Measurements from ENCODE around the gene NDEL1.

NDEL1 gene

DNA sequence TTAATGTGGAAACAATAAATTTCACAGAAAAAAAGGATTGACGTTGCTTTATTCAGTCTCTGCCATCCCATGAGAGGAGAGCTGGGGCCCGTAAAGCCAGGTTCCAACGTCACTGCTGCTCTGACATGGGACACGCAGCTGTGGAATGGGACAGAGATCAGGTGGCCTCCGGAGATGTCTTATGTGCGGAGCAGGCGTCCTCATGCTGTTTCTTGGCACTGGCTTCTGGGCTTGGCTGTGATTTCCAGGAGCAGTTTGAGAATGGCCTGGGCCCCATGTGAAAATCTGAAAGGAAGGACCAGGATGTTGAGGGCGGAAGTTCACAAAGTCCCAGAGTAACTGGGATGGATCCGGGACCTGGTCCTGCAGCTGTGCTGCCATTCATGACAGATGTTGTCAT is 32.4 kb downstream of the NDEL1 start:
- Histone ChIP-seq H3K27ac (peak overlapping the region; percentile 54 to 82), H3K4me3 (no peak overlapping the region), H3K9me3 (no peaks in the 10 kb centered on the region), H3K4me1 (peaks cover 0 to 99% (median 68%) of the 10 kb centered on the region in 4 donors), H3K36me3 (peaks cover 11 to 65% (median 42%) of the 10 kb centered on the region in 3 donors), H3K27me3 (no peaks in the 10 kb centered on the region)
- TF ChIP-seq, protein P1, sequence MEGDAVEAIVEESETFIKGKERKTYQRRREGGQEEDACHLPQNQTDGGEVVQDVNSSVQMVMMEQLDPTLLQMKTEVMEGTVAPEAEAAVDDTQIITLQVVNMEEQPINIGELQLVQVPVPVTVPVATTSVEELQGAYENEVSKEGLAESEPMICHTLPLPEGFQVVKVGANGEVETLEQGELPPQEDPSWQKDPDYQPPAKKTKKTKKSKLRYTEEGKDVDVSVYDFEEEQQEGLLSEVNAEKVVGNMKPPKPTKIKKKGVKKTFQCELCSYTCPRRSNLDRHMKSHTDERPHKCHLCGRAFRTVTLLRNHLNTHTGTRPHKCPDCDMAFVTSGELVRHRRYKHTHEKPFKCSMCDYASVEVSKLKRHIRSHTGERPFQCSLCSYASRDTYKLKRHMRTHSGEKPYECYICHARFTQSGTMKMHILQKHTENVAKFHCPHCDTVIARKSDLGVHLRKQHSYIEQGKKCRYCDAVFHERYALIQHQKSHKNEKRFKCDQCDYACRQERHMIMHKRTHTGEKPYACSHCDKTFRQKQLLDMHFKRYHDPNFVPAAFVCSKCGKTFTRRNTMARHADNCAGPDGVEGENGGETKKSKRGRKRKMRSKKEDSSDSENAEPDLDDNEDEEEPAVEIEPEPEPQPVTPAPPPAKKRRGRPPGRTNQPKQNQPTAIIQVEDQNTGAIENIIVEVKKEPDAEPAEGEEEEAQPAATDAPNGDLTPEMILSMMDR (IDR thresholded peaks at IDR 0.05): no peak
- intact Hi-C loops (cut with DNase I; ENCODE audit: low total_unique reads): no loop called here
- DNase-seq: no peak

GRCh38 chr17:8468980-8469379 is 33.3 kb downstream of the NDEL1 start:
- intact Hi-C loops (cut with DNase I; ENCODE audit: low total_unique reads): no loop called here
- Histone ChIP-seq H3K4me1 (peaks cover 0 to 99% (median 60%) of the 10 kb centered on the region in 4 donors), H3K27me3 (no peaks in the 10 kb centered on the region), H3K4me3 (no peak overlapping the region), H3K9me3 (no peaks in the 10 kb centered on the region), H3K27ac (peak overlapping the region; percentile 65 to 82), H3K36me3 (peaks cover 19 to 65% (median 42%) of the 10 kb centered on the region in 3 donors)
- DNase-seq: no peak
- TF ChIP-seq, protein P1 (IDR thresholded peaks at IDR 0.05): no peak

DNA sequence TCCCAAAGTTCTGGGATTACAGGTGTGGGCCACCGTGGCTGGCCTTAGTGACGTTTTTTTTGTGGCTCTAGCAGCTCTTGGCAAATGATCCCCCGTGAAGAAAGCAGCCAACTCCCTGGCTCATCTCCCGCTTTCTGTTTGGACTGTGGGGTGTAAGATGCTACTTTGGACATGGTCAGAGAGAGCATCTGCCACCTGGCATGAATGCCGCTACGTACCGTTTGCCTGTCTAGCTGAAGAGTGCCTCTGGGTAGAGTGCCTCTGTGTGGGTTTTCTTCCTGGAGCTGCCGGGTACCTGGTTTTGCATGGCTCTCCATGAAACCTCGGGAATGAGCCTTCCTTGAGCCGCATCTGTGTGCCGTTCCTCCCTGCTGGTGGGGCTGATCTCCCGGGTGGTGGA is 34.3 kb downstream of the NDEL1 start:
- H3K4me1 ChIP-seq: peaks cover 0 to 89% (median 50%) of the 10 kb centered on the region in 4 donors
- no peak overlapping the region for H3K4me3 ChIP-seq
- no peaks in the 10 kb centered on the region for H3K9me3 ChIP-seq
- TF ChIP-seq, protein P1 (IDR thresholded peaks at IDR 0.05): no peak
- H3K36me3 ChIP-seq: peaks cover 28 to 66% (median 50%) of the 10 kb centered on the region in 3 donors
- H3K27me3 ChIP-seq: no peaks in the 10 kb centered on the region
- no peak for DNase-seq
- peak overlapping the region; percentile 61 to 82 for H3K27ac ChIP-seq
- intact Hi-C loops (cut with DNase I; ENCODE audit: low total_unique reads): no loop called here

DNA sequence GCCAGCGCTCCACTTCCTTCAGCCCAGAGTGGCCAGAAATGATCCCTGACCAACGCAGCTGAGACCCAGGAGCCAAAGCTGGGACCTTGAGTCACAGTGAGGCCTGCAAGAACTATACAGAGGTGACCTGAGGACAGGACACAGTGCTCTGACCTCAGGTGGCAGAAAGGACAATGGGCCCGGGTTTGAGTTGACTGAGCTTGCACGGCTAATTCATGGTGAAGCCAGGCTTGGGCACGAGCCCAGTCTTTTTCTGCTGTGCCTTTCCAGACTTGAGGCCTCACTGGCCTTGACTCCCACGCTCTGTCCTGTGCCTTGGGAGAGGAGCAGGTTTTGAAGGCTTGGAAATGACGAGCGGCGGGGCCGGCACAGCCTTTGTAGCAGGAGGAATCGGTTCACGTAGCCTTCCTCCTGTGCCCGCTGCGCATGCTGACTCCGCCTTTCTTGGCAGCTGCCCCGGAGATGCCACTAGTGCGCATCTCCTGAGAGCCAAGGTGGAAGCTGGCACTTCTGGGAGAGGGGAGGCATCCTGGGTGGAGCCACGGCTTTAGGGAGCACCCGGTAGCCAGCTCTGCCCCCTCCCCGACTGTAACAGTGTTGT is 34.9 kb downstream of the NDEL1 start:
- Histone ChIP-seq H3K9me3 (no peaks in the 10 kb centered on the region), H3K27me3 (no peaks in the 10 kb centered on the region), H3K27ac (peak overlapping the region; percentile 61 to 82), H3K4me3 (no peak overlapping the region), H3K36me3 (peaks cover 33 to 67% (median 56%) of the 10 kb centered on the region in 3 donors), H3K4me1 (peaks cover 0 to 83% (median 44%) of the 10 kb centered on the region in 4 donors)
- TF ChIP-seq, protein P1 (IDR thresholded peaks at IDR 0.05): no peak
- intact Hi-C loops (cut with DNase I; ENCODE audit: low total_unique reads): no loop called here
- DNase-seq: peak in 1 of 2 donors; percentile 83

- no peak for DNase-seq
- TF ChIP-seq, protein P1 (IDR thresholded peaks at IDR 0.05): no peak
- intact Hi-C loops (cut with DNase I; ENCODE audit: low total_unique reads): no loop called here
- Histone ChIP-seq H3K9me3 (no peaks in the 10 kb centered on the region), H3K4me1 (peaks cover 0 to 62% (median 29%) of the 10 kb centered on the region in 4 donors), H3K36me3 (peaks cover 45 to 72% (median 65%) of the 10 kb centered on the region in 3 donors), H3K27me3 (no peaks in the 10 kb centered on the region), H3K27ac (peak overlapping the region; percentile 61 to 82), H3K4me3 (no peak overlapping the region)
Observed at GRCh38 chr17:8472663-8473062, 37.0 kb downstream of the NDEL1 start.
